GM13977 (cell line): ENCODE data around the gene CTU2.

Experiments used
- DNase-seq: peaks from one replicate; pipeline ENCODE4 v3.0.0; 2012; ENCODE audit warnings: low spot score
- in situ Hi-C: fragments of 300-500 bp; cut with MboI; formaldehyde crosslinking; loops from one replicate; pipeline ENCODE4 v1.12.0; 2022; ENCODE audit warnings: low sequenced_read_pairs, low pct_unique_long_range_greater_than_20kb, mixed read lengths, inconsistent platforms; ENCODE audit not compliant: unreplicated experiment
- TF ChIP-seq, protein P1 (sequence below): IDR thresholded peaks from 2 replicates; pipeline ENCODE4 v1.5.1; 2012; ENCODE audit warnings: mild to moderate bottlenecking, control low read depth; ENCODE audit not compliant: insufficient read depth; ENCODE audit errors: extremely low read depth, missing control alignments

Gene CTU2

GRCh38 chr16:88734361-88734728, 28.0 kb downstream of the CTU2 start:
- in situ Hi-C loops: loop anchor here (10.0 kb wide), 1 partner anchor 50 kb away; the partner anchor contains the start of gene PIEZO1
- DNase-seq: no peak
- TF ChIP-seq, protein P1, sequence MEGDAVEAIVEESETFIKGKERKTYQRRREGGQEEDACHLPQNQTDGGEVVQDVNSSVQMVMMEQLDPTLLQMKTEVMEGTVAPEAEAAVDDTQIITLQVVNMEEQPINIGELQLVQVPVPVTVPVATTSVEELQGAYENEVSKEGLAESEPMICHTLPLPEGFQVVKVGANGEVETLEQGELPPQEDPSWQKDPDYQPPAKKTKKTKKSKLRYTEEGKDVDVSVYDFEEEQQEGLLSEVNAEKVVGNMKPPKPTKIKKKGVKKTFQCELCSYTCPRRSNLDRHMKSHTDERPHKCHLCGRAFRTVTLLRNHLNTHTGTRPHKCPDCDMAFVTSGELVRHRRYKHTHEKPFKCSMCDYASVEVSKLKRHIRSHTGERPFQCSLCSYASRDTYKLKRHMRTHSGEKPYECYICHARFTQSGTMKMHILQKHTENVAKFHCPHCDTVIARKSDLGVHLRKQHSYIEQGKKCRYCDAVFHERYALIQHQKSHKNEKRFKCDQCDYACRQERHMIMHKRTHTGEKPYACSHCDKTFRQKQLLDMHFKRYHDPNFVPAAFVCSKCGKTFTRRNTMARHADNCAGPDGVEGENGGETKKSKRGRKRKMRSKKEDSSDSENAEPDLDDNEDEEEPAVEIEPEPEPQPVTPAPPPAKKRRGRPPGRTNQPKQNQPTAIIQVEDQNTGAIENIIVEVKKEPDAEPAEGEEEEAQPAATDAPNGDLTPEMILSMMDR: no peak

GRCh38 chr16:88735121-88735520, 28.8 kb downstream of the CTU2 start:
- no peak for DNase-seq
- in situ Hi-C loops: loop anchor here (10.0 kb wide), 1 partner anchor 50 kb away; the partner anchor contains the start of gene PIEZO1
- TF ChIP-seq, protein P1: no peak

- TF ChIP-seq, protein P1: no peak
- in situ Hi-C loops: loop anchor here (10.0 kb wide), 1 partner anchor 49 kb away; the partner anchor contains the start of gene PIEZO1
- no peak for DNase-seq
Observed at GRCh38 chr16:88735616-88736015, 29.3 kb downstream of the CTU2 start.

- in situ Hi-C loops: loop anchor here (10.0 kb wide), 1 partner anchor 49 kb away; the partner anchor contains the start of gene PIEZO1
- TF ChIP-seq, protein P1: no peak
- DNase-seq: no peak
Observed at GRCh38 chr16:88736088-88736487, 29.8 kb downstream of the CTU2 start.

DNA sequence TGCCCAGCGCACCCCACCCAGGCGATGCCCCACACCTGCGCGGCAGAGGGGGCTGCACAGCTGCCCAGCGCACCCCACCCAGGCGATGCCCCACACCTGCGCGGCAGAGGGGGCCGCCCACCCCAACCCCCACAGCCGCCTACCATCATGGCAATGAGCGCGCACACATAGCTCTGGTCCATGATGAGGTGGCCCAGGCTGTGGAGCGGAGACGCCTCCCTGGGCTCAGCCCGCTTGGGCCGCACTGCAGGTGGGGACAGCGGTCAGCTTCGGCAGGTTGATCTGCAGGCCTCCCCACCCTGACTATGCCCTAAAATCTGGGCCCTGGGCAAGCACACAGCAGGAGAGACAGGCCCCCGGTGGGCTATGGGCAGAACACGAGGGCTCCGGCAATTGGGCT, 30.2 kb downstream of the CTU2 start:
- in situ Hi-C loops: loop anchor here (10.0 kb wide), 1 partner anchor 48 kb away; the partner anchor contains the start of gene PIEZO1
- TF ChIP-seq, protein P1: no peak

DNA sequence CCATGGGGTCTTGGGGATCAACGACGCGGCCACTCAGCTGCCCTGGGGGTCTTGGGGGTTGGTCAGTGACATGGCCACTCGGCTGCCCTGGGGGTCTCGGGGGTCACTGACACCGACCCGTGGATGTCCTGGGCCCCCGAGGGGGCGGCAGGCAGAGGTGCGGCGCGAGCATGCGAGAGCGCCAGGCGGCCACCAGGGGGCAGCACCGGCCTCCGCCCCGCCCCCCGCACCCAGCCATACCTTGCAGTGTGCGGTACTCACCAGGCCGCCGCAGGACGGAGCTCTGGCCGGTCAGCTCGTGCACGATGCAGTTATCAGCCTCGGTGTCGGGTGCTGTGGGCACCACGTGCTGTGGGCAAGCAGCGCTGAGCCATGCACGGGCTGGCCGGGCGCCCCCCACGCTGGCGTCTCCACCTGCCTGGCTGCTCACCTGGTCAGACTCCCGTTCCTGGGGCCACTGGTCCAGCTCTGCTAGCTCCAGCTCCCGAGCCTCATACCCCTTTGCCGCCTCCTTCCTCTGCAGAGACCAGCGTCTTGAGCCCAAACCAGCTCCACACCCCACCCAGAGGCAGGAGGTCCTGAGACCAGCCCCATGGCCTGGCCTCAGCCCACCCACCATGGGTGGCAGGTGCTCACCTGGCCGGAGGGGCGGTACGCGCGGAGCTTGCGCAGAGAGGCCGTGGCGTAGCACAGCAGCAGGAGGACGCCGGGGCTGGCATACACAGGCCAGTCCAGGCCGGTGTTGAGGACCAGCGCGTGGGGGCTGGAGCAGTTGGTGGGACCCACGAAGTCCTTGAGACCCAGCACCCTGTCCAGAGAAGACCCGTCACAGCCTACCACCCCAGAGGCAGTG, 31.2 kb downstream of the CTU2 start:
- DNase-seq: peak; percentile 92
- TF ChIP-seq, protein P1: peak; percentile 97
- in situ Hi-C loops: loop anchor here (10.0 kb wide), 1 partner anchor 47 kb away; the partner anchor contains the start of gene PIEZO1

More for the DNA sequence above, 30.2 kb downstream of the CTU2 start:
- no peak for DNase-seq
